ENCODE data around the gene PARD3. TPM values are rescaled to one million over a fixed set of nuclear protein-coding genes. Genes with fewer than 3 reads are reported as not detected.

PARD3 gene
- total and polyA plus RNA-seq, 10 of the 15 experiments (the other 5 are each of a cell fraction or from before 2014, with no cell fraction given): 2.6 to 43.1 (median 13.9) TPM

- no peaks in the 10 kb centered on the region for H4K20me1 ChIP-seq (ENCODE audit: control insufficient read depth, insufficient read depth)
- DNase-seq (ENCODE audit: low read depth, low spot score) (no peak), ATAC-seq (no peak), FAIRE-seq (no peak)
- no peak overlapping the region for H2AFZ ChIP-seq (ENCODE audit: control insufficient read depth, low read depth, low read length)
- ChIA-PET CTCF (interaction anchor here (1.2 to 1.7 kb wide), 3 partner anchors 16 to 191 kb away, joined by 3 to 4 read pairs (median 4); no protein-coding TSS in a partner anchor), POLR2A (no interaction called here), SMC1A (ENCODE audit: uncharacterized antibody, unreplicated experiment) (interaction anchor here (1.2 to 4.4 kb wide), 5 partner anchors 9 to 65 kb away, joined by 3 to 20 read pairs (median 5); no protein-coding TSS in a partner anchor), RAD21 (ENCODE audit: unreplicated experiment) (no interaction called here)
- no peak overlapping the region for H3K9ac ChIP-seq (ENCODE audit: control insufficient read depth, insufficient read depth, low read length)
- WGBS (ENCODE audit: insufficient coverage, insufficient replicate concordance, low lambda C conversion rate, missing lambda C conversion rate): 0% methylated on average over 1 of the region's 1 CpG
- H3K9me3 ChIP-seq (replicated peaks; ENCODE audit: control insufficient read depth, insufficient read depth, low read length): no peaks in the 10 kb centered on the region
- H3K4me3 ChIP-seq: no peak overlapping the region
- H3K36me3 ChIP-seq (ENCODE audit: control insufficient read depth in 2 of 2, insufficient read depth in 2 of 2, low read length in 1 of 2): no peaks in the 10 kb centered on the region
- no peak overlapping the region for H3K27ac ChIP-seq (ENCODE audit: control insufficient read depth, insufficient read depth)
- no peaks in the 10 kb centered on the region for H3K4me1 ChIP-seq (ENCODE audit: control insufficient read depth, insufficient read depth, low read length)
- no peaks in the 10 kb centered on the region for H3K79me2 ChIP-seq (ENCODE audit: control insufficient read depth, insufficient read depth, low read length)
- intact Hi-C loops (cut with micrococcal nuclease; ENCODE audit: unreplicated experiment) (no loop called here), in situ Hi-C loops (cut with MboI) (no loop called here)
- H3K27me3 ChIP-seq (replicated peaks in 1 of 2; ENCODE audit: control insufficient read depth in 2 of 2, insufficient read depth in 2 of 2, low read length in 1 of 2): no peaks in the 10 kb centered on the region
- TF ChIP-seq TAF1 (IDR thresholded peaks at IDR 0.05; ENCODE audit: borderline replicate concordance, low read depth, low read length) (no peak), NR2F1 (conservative IDR thresholded peaks at IDR 0.05) (no peak), SUZ12 (IDR thresholded peaks at IDR 0.05; ENCODE audit: unreplicated experiment) (no peak), STAT1 (conservative IDR thresholded peaks at IDR 0.05) (no peak), ZBTB11 (CRISPR knock-in tag; IDR thresholded peaks at IDR 0.05) (no peak), ZNF687 (IDR thresholded peaks at IDR 0.05) (no peak)
- no peak overlapping the region for H3K4me2 ChIP-seq (ENCODE audit: control insufficient read depth, insufficient read depth)
- BruUV-seq (replicated peaks): no TSS peak
Observed at GRCh38 chr10:34206935-34207268, 608.2 kb downstream of the PARD3 start.

Measured in GM12878 (cell line).